Tibial artery (tissue), 4 donors: ENCODE data around the gene SCAF11.

Source experiments
- DNase-seq, 2 donors: peaks; one replicate each; pipeline ENCODE4 v3.0.0-alpha.2; 2019
- H3K27ac ChIP-seq, 2 donors: fragments of 200-600 bp; sonication (generic) in 1 of 2; 1 replicate in 1 of 2; 2 replicates in 1 of 2; pipeline ENCODE4 v1.5.1; 2018 to 2019; ENCODE audit warnings: mild to moderate bottlenecking in 1 of 2
- H3K27me3 ChIP-seq, 2 donors: fragments of 200-600 bp; sonication (generic) in 1 of 2; one replicate each; pipeline versions ENCODE4 v1.5.1 to v1.6.0; 2016 to 2019
- H3K36me3 ChIP-seq, 3 donors: fragments of 200-600 bp; sonication (generic) in 2 of 3; one replicate each; pipeline ENCODE4 v1.5.1; 2016 to 2019; ENCODE audit warnings: mild to moderate bottlenecking in 2 of 3
- H3K4me1 ChIP-seq, 4 donors: fragments of 200-600 bp; sonication (generic) in 2 of 4; 1 replicate in 3 of 4; 2 replicates in 1 of 4; pipeline ENCODE4 v1.5.1; 2016 to 2019
- H3K4me3 ChIP-seq, 2 donors: fragments of 200-600 bp; sonication (generic) in 1 of 2; 1 replicate in 1 of 2; 2 replicates in 1 of 2; pipeline ENCODE4 v1.5.1; 2018 to 2019; ENCODE audit warnings: mild to moderate bottlenecking in 2 of 2
- H3K9me3 ChIP-seq, 3 donors: fragments of 200-600 bp; sonication (generic) in 1 of 3; one replicate each; pipeline ENCODE4 v1.5.1; 2016 to 2019
- intact Hi-C: fragments of 100-400 bp; cut with DNase I; formaldehyde crosslinking; loops from one replicate; pipeline ENCODE4 v1.15.0; 2023; ENCODE audit warnings: low total_unique reads
- TF ChIP-seq, protein P1 (sequence below), 2 experiments: fragments of 200-600 bp in 1 of 2; fragments of 450-650 bp in 1 of 2; IDR thresholded peaks; one replicate each; pipeline ENCODE4 v1.5.1; 2017 to 2019; ENCODE audit warnings: antibody characterized with exemption in 2 of 2, mild to moderate bottlenecking in 1 of 2, moderate library complexity in 1 of 2

SCAF11 gene

DNA sequence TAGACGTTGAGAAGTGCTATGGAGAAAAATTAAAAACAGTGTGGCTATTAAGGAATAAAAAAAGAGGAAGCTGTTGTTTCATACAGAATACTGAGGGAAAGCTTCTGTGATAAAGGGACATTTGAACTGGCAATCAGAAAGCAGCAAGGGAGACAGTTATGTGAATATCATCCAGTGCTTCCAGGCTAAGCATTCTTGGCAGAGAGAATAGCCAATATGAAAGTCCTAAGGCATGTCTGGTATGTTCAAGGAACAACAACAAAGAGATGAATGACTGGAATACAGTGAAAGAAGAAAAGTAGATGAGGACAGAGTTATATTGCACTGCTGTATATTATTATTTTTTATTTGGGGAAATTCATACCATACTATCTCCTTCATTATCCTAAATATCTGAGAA lies 23.9 kb downstream of the SCAF11 start:
- H3K4me3 ChIP-seq = no peak overlapping the region
- intact Hi-C loops = no loop called here
- H3K4me1 ChIP-seq = peaks cover 0 to 71% (median 23%) of the 10 kb centered on the region in 4 donors
- peaks cover 0 to 14% (median 7%) of the 10 kb centered on the region in 3 donors for H3K36me3 ChIP-seq
- H3K9me3 ChIP-seq = no peaks in the 10 kb centered on the region
- no peak for DNase-seq
- peak overlapping the region in 1 of 2 donors; percentile 17 for H3K27ac ChIP-seq
- TF ChIP-seq, protein P1, sequence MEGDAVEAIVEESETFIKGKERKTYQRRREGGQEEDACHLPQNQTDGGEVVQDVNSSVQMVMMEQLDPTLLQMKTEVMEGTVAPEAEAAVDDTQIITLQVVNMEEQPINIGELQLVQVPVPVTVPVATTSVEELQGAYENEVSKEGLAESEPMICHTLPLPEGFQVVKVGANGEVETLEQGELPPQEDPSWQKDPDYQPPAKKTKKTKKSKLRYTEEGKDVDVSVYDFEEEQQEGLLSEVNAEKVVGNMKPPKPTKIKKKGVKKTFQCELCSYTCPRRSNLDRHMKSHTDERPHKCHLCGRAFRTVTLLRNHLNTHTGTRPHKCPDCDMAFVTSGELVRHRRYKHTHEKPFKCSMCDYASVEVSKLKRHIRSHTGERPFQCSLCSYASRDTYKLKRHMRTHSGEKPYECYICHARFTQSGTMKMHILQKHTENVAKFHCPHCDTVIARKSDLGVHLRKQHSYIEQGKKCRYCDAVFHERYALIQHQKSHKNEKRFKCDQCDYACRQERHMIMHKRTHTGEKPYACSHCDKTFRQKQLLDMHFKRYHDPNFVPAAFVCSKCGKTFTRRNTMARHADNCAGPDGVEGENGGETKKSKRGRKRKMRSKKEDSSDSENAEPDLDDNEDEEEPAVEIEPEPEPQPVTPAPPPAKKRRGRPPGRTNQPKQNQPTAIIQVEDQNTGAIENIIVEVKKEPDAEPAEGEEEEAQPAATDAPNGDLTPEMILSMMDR (IDR thresholded peaks at IDR 0.05) = no peak
- no peaks in the 10 kb centered on the region for H3K27me3 ChIP-seq

DNA sequence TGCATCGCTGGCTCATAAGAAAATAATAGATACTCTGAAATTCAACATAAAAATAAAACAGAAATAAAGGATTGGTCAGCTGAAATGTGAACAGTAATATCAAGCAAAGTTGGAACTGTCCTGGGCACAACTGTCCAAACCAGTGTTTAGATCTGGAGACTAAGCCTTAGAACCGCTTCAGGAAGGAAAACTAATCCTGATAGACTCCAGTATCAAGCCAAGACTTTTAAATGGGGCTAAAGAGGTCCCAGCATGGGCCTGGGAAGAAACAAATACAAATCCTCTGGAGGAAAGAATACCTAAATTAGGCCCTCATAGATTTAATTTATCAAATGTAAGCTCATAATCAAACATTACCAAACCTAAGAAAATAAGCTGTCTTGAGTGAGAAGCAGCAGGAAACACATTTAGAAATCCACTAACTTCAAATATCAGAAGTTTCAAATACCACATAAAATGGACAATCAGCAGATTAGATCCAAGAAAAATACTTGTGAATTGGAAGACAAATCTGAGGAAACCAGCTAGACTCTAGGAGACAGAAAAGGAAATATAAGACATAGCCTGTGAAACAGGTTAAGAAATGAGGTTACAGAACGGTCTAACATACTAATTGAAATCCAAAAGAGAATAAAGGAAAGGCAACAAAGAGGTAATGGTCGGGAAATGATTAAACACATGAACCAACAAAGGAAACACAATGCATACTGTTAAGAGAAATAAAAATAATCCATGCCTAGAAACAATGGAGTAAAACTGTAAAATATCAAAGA lies 27.6 kb downstream of the SCAF11 start:
- no peaks in the 10 kb centered on the region for H3K9me3 ChIP-seq
- peaks cover 0 to 63% (median 16%) of the 10 kb centered on the region in 4 donors for H3K4me1 ChIP-seq
- no peaks in the 10 kb centered on the region for H3K27me3 ChIP-seq
- peaks cover 0 to 14% (median 7%) of the 10 kb centered on the region in 3 donors for H3K36me3 ChIP-seq
- intact Hi-C loops = no loop called here
- TF ChIP-seq, protein P1 (IDR thresholded peaks at IDR 0.05) = no peak
- no peak overlapping the region for H3K27ac ChIP-seq
- no peak overlapping the region for H3K4me3 ChIP-seq
- no peak for DNase-seq

DNA sequence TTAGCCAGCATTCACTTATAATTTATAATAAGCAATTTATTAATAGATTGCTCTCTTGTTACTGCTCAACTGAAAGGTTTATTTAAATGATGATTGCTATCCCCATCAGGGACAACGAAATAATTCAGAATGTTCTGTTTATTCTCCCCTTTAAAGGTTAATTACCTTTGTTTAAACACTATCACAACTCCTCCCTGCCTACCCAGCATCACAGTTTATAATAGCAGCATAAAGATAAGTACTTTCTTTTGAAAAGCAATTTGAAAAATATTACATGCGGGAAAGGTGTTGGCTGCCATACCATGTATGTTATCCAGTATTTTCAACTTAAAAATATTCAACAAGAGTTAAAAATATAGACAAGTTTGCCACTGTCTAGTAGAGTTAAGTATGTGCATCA lies 30.6 kb downstream of the SCAF11 start:
- Histone ChIP-seq H3K4me3 (no peak overlapping the region), H3K4me1 (peaks cover 0 to 34% (median 4%) of the 10 kb centered on the region in 4 donors), H3K36me3 (peaks cover 0 to 14% (median 7%) of the 10 kb centered on the region in 3 donors), H3K27ac (peak overlapping the region in 1 of 2 donors; percentile 20), H3K27me3 (no peaks in the 10 kb centered on the region), H3K9me3 (no peaks in the 10 kb centered on the region)
- TF ChIP-seq, protein P1 (IDR thresholded peaks at IDR 0.05) = no peak
- no peak for DNase-seq
- intact Hi-C loops = no loop called here

DNA sequence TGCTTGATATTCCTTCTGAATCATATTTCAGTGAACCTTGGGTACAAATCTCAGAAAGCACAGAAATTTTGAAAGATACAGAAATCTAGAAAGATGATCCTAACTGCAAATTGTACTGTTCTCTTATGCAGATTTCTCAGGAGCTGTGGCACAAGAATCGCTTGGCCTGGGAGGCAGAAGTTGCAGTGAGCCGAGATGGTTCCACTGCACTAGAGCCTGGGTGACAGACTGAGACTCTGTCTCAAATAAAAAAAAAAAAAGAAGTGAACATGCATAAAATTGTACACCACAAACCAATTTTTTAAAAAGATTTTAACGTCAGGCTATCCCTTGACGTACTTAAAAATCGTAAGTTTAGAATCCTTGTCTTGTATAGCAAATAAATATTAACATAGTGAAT lies 31.3 kb downstream of the SCAF11 start:
- intact Hi-C loops = no loop called here

DNA sequence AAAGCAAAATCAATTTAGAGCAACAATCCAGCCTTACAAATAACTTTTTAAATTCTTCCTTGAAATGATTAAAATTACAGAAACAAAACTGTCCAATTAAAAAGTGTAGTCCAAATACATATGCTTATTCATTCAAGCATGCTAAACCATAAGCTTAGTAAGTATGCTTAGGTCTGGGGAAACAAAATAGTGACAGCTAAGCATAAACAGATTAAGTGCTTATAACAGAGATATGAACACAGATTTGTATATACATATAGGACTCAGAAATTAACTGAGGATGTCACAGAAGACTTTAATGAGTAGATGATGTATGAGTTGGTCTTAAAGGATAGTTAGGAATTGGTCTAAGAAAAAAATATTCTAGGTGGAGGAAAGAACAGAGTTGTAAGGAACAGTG lies 41.8 kb downstream of the SCAF11 start:
- intact Hi-C loops = no loop called here
- Histone ChIP-seq H3K27ac (no peak overlapping the region), H3K36me3 (peaks cover 17 to 40% (median 33%) of the 10 kb centered on the region in 3 donors), H3K4me3 (no peak overlapping the region), H3K27me3 (no peaks in the 10 kb centered on the region), H3K9me3 (no peaks in the 10 kb centered on the region), H3K4me1 (no peaks in the 10 kb centered on the region)
- TF ChIP-seq, protein P1 (IDR thresholded peaks at IDR 0.05) = no peak
- DNase-seq = no peak

More for the DNA sequence above, 31.3 kb downstream of the SCAF11 start:
- Histone ChIP-seq H3K27ac (peak overlapping the region in 1 of 2 donors; percentile 39), H3K36me3 (peaks cover 0 to 14% (median 7%) of the 10 kb centered on the region in 3 donors), H3K4me3 (no peak overlapping the region), H3K9me3 (no peaks in the 10 kb centered on the region), H3K27me3 (no peaks in the 10 kb centered on the region), H3K4me1 (peaks cover 0 to 34% (median 4%) of the 10 kb centered on the region in 4 donors)
- TF ChIP-seq, protein P1 (IDR thresholded peaks at IDR 0.05) = no peak
- no peak for DNase-seq
